Measurements from ENCODE around the gene LRBA.
"Not testable (repeated sequence)": the region's sequence is repeated elsewhere in the genome, so short reads cannot be mapped to it uniquely, and the experiment has no call there.

Gene LRBA

GRCh38 chr4:150562751-150563150 lies 452.3 kb downstream of the LRBA start:
- DNase-seq (ENCODE audit: low read depth): no peak

- DNase-seq (ENCODE audit: low read depth): no peak
Measured at GRCh38 chr4:150562250-150562649, 452.8 kb downstream of the LRBA start.

GRCh38 chr4:150561143-150561737 lies 453.8 kb downstream of the LRBA start:
- no peak for DNase-seq (ENCODE audit: low read depth)

GRCh38 chr4:150557811-150558210 lies 457.3 kb downstream of the LRBA start:
- DNase-seq (ENCODE audit: low read depth): not testable (repeated sequence)

- no peak for DNase-seq (ENCODE audit: low read depth)
Measured at GRCh38 chr4:150547154-150547838, 467.8 kb downstream of the LRBA start.

GRCh38 chr4:150546286-150546685 lies 468.8 kb downstream of the LRBA start:
- DNase-seq (ENCODE audit: low read depth): no peak

GRCh38 chr4:150543042-150543441 lies 472.0 kb downstream of the LRBA start:
- DNase-seq (ENCODE audit: low read depth): no peak

- no peak for DNase-seq (ENCODE audit: low read depth)
Measured at GRCh38 chr4:150541681-150542080, 473.4 kb downstream of the LRBA start.

GRCh38 chr4:150540959-150541360 lies 474.1 kb downstream of the LRBA start:
- no peak for DNase-seq (ENCODE audit: low read depth)

- DNase-seq (ENCODE audit: low read depth): no peak
Measured at GRCh38 chr4:150540536-150540935, 474.5 kb downstream of the LRBA start.

GRCh38 chr4:150537911-150538310 lies 477.2 kb downstream of the LRBA start:
- DNase-seq (ENCODE audit: low read depth): not testable (repeated sequence)

- no peak for DNase-seq (ENCODE audit: low read depth)
Measured at GRCh38 chr4:150534818-150535217, 480.3 kb downstream of the LRBA start.

GRCh38 chr4:150533673-150534072 lies 481.4 kb downstream of the LRBA start:
- DNase-seq (ENCODE audit: low read depth): no peak

GRCh38 chr4:150525321-150525868 lies 489.7 kb downstream of the LRBA start:
- DNase-seq (ENCODE audit: low read depth): no peak

GRCh38 chr4:150518559-150518958 lies 496.5 kb downstream of the LRBA start:
- DNase-seq (ENCODE audit: low read depth): no peak

- no peak for DNase-seq (ENCODE audit: low read depth)
Measured at GRCh38 chr4:150515135-150515534, 499.9 kb downstream of the LRBA start.

- no peak for DNase-seq (ENCODE audit: low read depth)
Measured at GRCh38 chr4:150514709-150515108, 500.4 kb downstream of the LRBA start.

- peak; percentile 47 for DNase-seq (ENCODE audit: low read depth)
Measured at GRCh38 chr4:150510176-150510865, 504.8 kb downstream of the LRBA start.

- not testable (repeated sequence) for DNase-seq (ENCODE audit: low read depth)
Measured at GRCh38 chr4:150507656-150508055, 507.4 kb downstream of the LRBA start.

GRCh38 chr4:150501983-150502382 lies 513.1 kb downstream of the LRBA start:
- DNase-seq (ENCODE audit: low read depth): no peak

- DNase-seq (ENCODE audit: low read depth): peak; percentile 42
Measured at GRCh38 chr4:150501009-150501727, 513.9 kb downstream of the LRBA start.

GRCh38 chr4:150497612-150498011 lies 517.5 kb downstream of the LRBA start:
- DNase-seq (ENCODE audit: low read depth): no peak

All from GM04503 (cell line).